Mesenchymal stem cell (in vitro differentiated cells and primary cell): ENCODE data around the gene UPK1B.
A peak's percentile ranks its signal among the peaks of the same experiment; 100 is the strongest.

ENCODE experiments used
- DNase-seq: peaks from one replicate; pipeline ENCODE4 v3.0.0-alpha.2; 2013
- H2AFZ ChIP-seq: one replicate; pipeline ENCODE4 v1.6.1; 2013; ENCODE audit warnings: low read depth, mild to moderate bottlenecking, control low read depth, inconsistent platforms, low read length, moderate library complexity
- H2AK5ac ChIP-seq: 2 replicates; pipeline ENCODE4 v1.6.1; 2013; ENCODE audit warnings: low read length, moderate library complexity, mild to moderate bottlenecking, inconsistent platforms; ENCODE audit not compliant: severe bottlenecking
- H2BK120ac ChIP-seq: one replicate; pipeline ENCODE4 v1.6.1; 2013; ENCODE audit warnings: low read depth, mild to moderate bottlenecking, inconsistent platforms, low read length, moderate library complexity
- H2BK12ac ChIP-seq, 2 experiments: one replicate each; pipeline ENCODE4 v1.6.1; 2013; ENCODE audit warnings: inconsistent platforms in 2 of 2, low read length in 2 of 2, mild to moderate bottlenecking in 2 of 2, moderate library complexity in 2 of 2, control low read depth in 1 of 2
- H2BK15ac ChIP-seq: one replicate; pipeline ENCODE4 v1.6.1; 2013; ENCODE audit warnings: mild to moderate bottlenecking, low read depth, inconsistent platforms; ENCODE audit not compliant: poor library complexity, severe bottlenecking
- H2BK5ac ChIP-seq: 2 replicates; pipeline ENCODE4 v1.6.1; 2013; ENCODE audit warnings: low read depth, mild to moderate bottlenecking, low read length, control low read depth, inconsistent platforms; ENCODE audit not compliant: poor library complexity, severe bottlenecking
- H3K14ac ChIP-seq, 2 experiments: one replicate each; pipeline ENCODE4 v1.6.1; 2013; ENCODE audit warnings: inconsistent platforms in 2 of 2, low read length in 2 of 2, control low read depth in 1 of 2, mild to moderate bottlenecking in 1 of 2, moderate library complexity in 1 of 2
- H3K18ac ChIP-seq, 2 experiments: one replicate each; pipeline ENCODE4 v1.6.1; 2013; ENCODE audit warnings: inconsistent platforms in 2 of 2, low read length in 2 of 2, control low read depth in 1 of 2, low read depth in 1 of 2, mild to moderate bottlenecking in 1 of 2
- H3K23ac ChIP-seq, 2 experiments: one replicate each; pipeline ENCODE4 v1.6.1; 2013; ENCODE audit warnings: inconsistent platforms in 2 of 2, low read length in 2 of 2, mild to moderate bottlenecking in 2 of 2, moderate library complexity in 2 of 2, control low read depth in 1 of 2
- H3K27ac ChIP-seq: 2 replicates; pipeline ENCODE4 v1.5.1; 2013; ENCODE audit warnings: mild to moderate bottlenecking, moderate library complexity, low read length, control low read depth, inconsistent platforms; ENCODE audit not compliant: poor library complexity, severe bottlenecking
- H3K27me3 ChIP-seq, 2 experiments: 2 replicates each; pipeline versions ENCODE4 v1.6.1 to v1.7.0; 2013; ENCODE audit warnings: low read length in 2 of 2, mild to moderate bottlenecking in 2 of 2, moderate library complexity in 2 of 2, control low read depth in 1 of 2, inconsistent platforms in 1 of 2; ENCODE audit not compliant: control insufficient read depth in 1 of 2, insufficient read depth in 1 of 2
- H3K36me3 ChIP-seq, 2 experiments: 2 replicates each; pipeline versions ENCODE4 v1.6.1 to v1.7.0; 2013; ENCODE audit warnings: low read length in 2 of 2, control low read depth in 1 of 2, inconsistent platforms in 1 of 2, low read depth in 1 of 2, mild to moderate bottlenecking in 1 of 2; ENCODE audit not compliant: insufficient read depth in 2 of 2, control insufficient read depth in 1 of 2
- H3K4ac ChIP-seq, 2 experiments: one replicate each; pipeline ENCODE4 v1.6.1; 2013; ENCODE audit warnings: inconsistent platforms in 2 of 2, low read length in 2 of 2, mild to moderate bottlenecking in 2 of 2, moderate library complexity in 2 of 2, control low read depth in 1 of 2, low read depth in 1 of 2
- H3K4me1 ChIP-seq: 2 replicates; pipeline ENCODE4 v1.6.1; 2013; ENCODE audit warnings: low read depth, low read length, control low read depth; ENCODE audit not compliant: control insufficient read depth, insufficient read depth
- H3K4me2 ChIP-seq: 2 replicates; pipeline ENCODE4 v1.6.1; 2013; ENCODE audit warnings: low read length, mild to moderate bottlenecking, inconsistent platforms; ENCODE audit not compliant: poor library complexity, severe bottlenecking
- H3K4me3 ChIP-seq, 2 experiments: 2 replicates each; pipeline versions ENCODE4 v1.5.1 to v1.7.0; 2013; ENCODE audit warnings: low read length in 2 of 2, mild to moderate bottlenecking in 2 of 2, control low read depth in 1 of 2, low read depth in 1 of 2; ENCODE audit not compliant: insufficient read depth in 1 of 2
- H3K79me1 ChIP-seq: replicated peaks from 2 replicates; pipeline ENCODE4 v1.6.1; 2013; ENCODE audit warnings: mild to moderate bottlenecking, control low read depth, low read length, inconsistent platforms; ENCODE audit not compliant: poor library complexity, severe bottlenecking
- H3K9ac ChIP-seq: 2 replicates; pipeline ENCODE4 v1.7.0; 2013; ENCODE audit warnings: mild to moderate bottlenecking, low read length, moderate library complexity
- H3K9me3 ChIP-seq: 2 replicates; pipeline ENCODE4 v1.7.0; 2013; ENCODE audit warnings: mild to moderate bottlenecking, low read length; ENCODE audit not compliant: control insufficient read depth
- H4K8ac ChIP-seq: one replicate; pipeline ENCODE4 v1.6.1; 2013; ENCODE audit warnings: inconsistent platforms, mild to moderate bottlenecking, low read length, moderate library complexity
- H4K91ac ChIP-seq: one replicate; pipeline ENCODE4 v1.6.1; 2013; ENCODE audit warnings: mild to moderate bottlenecking, low read length, inconsistent platforms
- WGBS: methylation state at CpG from one replicate; pipeline ENCODE4 v1.1.7; 2013; ENCODE audit warnings: mixed read lengths; 5-methylcytosine and 5-hydroxymethylcytosine counted together

UPK1B gene

DNA sequence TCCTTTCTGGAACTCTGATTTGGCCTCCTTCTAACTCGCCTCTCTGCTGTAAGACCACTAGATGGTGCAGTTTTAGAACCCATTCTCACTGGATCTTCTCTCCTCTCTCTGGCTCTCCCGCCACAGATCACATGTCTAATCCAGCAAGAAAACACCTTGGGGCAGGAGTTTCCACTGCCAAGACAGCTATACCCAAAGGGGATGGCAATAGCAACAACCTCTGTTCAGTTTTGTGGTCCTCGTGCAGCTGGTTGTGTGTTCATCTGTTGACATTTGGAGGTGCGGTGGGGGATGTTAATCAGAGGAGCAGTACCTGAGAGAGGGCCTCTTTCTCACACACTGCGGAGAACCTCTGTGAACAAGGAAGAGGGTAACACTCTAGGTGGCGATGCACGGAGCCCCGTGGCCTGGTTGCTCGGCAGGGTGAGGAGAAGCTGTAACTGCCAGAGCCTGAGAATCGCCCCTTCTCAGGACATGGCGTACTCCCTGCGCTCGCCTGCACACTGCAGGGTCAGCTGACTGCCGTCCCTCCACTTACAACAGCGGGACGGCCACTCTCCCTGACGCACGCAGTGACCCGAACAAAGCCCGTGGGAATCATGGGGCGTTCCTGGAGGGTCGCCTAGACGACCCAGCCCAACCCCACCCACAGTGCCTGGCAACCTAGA, 27.8 kb upstream of the UPK1B start, which contains the start of gene TEX55:
TSS of gene TEX55 (plus strand) at position 666 of the 668 bp plus-strand sequence. CDS start 25 bp downstream, outside the sequence.
- no peaks in the 10 kb centered on the region for H3K36me3 ChIP-seq
- H2BK12ac ChIP-seq: no peak within 1 kb of the TSS
- peak; percentile 39 for DNase-seq
- no peak within 1 kb of the TSS for H3K4me2 ChIP-seq
- no peak within 1 kb of the TSS for H3K4ac ChIP-seq
- no peaks in the 10 kb centered on the region for H3K9me3 ChIP-seq
- H3K4me1 ChIP-seq: peaks cover 3% of the 10 kb centered on the region
- no peak within 1 kb of the TSS for H2BK15ac ChIP-seq
- H2BK120ac ChIP-seq: no peak within 1 kb of the TSS
- no peak within 1 kb of the TSS for H3K9ac ChIP-seq
- H3K4me3 ChIP-seq: no peak within 1 kb of the TSS
- H4K8ac ChIP-seq: no peak within 1 kb of the TSS
- H3K27me3 ChIP-seq: no peaks in the 10 kb centered on the region
- 81% methylated on average over 23 of the region's 23 CpGs for WGBS
- no peak within 1 kb of the TSS for H3K14ac ChIP-seq
- H3K23ac ChIP-seq: no peak within 1 kb of the TSS
- H3K27ac ChIP-seq: no peak within 1 kb of the TSS
- H3K18ac ChIP-seq: no peak within 1 kb of the TSS
- H2AFZ ChIP-seq: no peak within 1 kb of the TSS
- H2BK5ac ChIP-seq: no peak within 1 kb of the TSS
- H4K91ac ChIP-seq: no peak within 1 kb of the TSS
- no peaks in the 10 kb centered on the region for H3K79me1 ChIP-seq
- no peak within 1 kb of the TSS for H2AK5ac ChIP-seq

DNA sequence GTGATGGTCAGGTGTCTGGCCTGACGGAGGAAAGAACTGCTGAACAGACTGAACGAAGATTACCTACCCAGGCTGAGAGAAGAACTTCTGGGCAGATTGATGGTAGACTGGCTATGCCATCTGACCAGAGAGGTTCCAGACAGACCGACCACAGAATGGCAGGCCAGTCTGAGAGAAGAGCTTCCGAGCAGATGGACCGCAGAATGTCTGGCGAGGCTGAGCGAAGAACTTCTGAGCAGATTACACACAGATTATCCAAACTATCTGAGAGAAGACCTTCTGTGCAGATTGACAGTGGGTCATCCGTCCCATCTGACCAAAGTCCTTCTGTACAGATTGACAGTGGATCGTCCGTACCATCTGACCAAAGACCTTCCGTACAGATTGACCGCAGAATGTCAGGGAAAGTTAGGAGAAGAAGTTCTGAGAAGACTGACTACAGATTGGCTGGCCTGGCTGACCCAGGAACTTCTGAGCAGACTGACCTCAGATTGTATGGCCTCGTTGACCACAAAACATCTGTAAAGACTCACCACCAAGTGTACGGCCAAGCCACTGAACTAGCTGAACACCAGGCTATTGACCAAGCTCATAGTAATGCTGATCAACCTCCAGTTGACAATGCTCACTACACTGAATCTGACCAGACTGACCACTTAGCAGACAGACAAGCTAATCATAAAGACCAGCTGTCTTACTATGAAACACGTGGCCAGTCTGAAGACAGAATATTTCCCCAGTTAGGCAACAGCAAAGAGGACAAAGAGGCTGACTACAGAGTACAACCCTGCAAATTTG, 26.6 kb upstream of the UPK1B start:
- Histone ChIP-seq H3K4ac (no peak overlapping the region), H3K4me2 (no peak overlapping the region), H2AK5ac (peak overlapping the region; percentile 9), H3K27ac (no peak overlapping the region), H3K14ac (no peak overlapping the region), H3K4me1 (peaks cover 3% of the 10 kb centered on the region), H3K9me3 (no peaks in the 10 kb centered on the region), H3K18ac (no peak overlapping the region), H2AFZ (no peak overlapping the region), H4K91ac (no peak overlapping the region), H3K4me3 (no peak overlapping the region), H3K36me3 (no peaks in the 10 kb centered on the region), H2BK15ac (no peak overlapping the region), H2BK12ac (no peak overlapping the region), H3K9ac (no peak overlapping the region), H3K79me1 (no peaks in the 10 kb centered on the region), H2BK120ac (no peak overlapping the region), H4K8ac (no peak overlapping the region), H3K23ac (no peak overlapping the region), H2BK5ac (no peak overlapping the region), H3K27me3 (no peaks in the 10 kb centered on the region)
- 83% methylated on average over 15 of the region's 15 CpGs for WGBS
- no peak for DNase-seq

DNA sequence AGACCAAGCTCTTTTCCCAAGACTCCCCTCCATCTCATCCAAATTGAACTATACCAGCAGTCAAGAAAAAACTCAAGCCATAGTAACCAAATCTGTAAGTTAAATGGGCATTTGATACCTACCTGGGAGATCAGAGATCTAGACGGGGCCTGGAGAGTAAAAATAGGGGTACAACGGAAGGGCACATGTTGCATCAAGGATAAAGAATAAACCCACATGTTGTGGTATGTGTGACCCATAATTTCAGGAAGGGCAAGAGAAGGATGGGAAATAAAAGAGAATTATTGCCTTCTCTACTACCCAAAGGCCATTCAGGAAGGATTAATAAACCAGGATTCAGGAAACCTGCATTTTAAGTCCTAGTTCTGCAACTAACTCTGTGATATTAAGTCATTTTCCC, 25.9 kb upstream of the UPK1B start:
- Histone ChIP-seq H3K36me3 (no peaks in the 10 kb centered on the region), H3K14ac (no peak overlapping the region), H3K23ac (no peak overlapping the region), H3K79me1 (no peaks in the 10 kb centered on the region), H3K4me3 (no peak overlapping the region), H2BK12ac (no peak overlapping the region), H4K91ac (no peak overlapping the region), H2BK120ac (no peak overlapping the region), H3K27me3 (no peaks in the 10 kb centered on the region), H2AFZ (no peak overlapping the region), H3K18ac (no peak overlapping the region), H3K4me1 (peaks cover 3% of the 10 kb centered on the region), H3K4ac (no peak overlapping the region), H2AK5ac (no peak overlapping the region), H3K4me2 (no peak overlapping the region), H2BK5ac (no peak overlapping the region), H3K9me3 (no peaks in the 10 kb centered on the region), H3K9ac (no peak overlapping the region), H4K8ac (no peak overlapping the region), H2BK15ac (no peak overlapping the region), H3K27ac (no peak overlapping the region)
- no peak for DNase-seq
- WGBS: 41% methylated on average over 2 of the region's 2 CpGs

DNA sequence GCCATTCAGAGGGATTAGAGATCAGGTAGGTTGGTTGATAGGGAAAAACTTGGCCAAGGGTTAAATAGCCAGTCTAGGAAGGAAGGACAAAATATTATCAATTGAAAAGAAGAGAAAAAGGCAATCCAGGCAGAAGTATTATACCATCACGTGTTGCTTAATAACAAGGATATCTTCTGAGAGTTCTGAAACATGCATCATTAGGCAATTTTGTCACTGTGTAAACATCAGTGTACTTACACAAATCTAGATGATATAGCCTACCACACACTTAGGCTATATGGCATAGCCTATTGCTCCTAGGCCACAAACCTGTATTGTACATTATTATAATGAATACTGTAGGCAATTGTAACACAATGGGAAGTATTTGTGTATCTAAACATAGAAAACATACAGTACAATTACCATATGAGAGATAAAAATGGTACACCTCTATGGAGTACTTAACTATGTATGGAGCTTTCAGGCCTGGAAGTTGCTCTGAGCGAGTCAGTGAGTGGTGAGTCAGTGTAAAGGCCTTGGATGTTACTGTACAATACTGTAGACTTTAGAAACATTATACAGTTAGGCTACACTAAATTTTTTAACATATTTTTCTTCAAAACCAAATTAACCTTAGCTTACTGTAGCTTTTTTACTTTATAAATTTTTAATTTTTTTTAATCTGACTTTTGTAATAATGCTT, 24.8 kb upstream of the UPK1B start:
- H3K4me1 ChIP-seq: peaks cover 3% of the 10 kb centered on the region
- H2AK5ac ChIP-seq: no peak overlapping the region
- H3K9ac ChIP-seq: no peak overlapping the region
- DNase-seq: peak; percentile 10
- no peaks in the 10 kb centered on the region for H3K27me3 ChIP-seq
- H3K4me2 ChIP-seq: no peak overlapping the region
- H2BK12ac ChIP-seq: no peak overlapping the region
- H4K91ac ChIP-seq: no peak overlapping the region
- no peak overlapping the region for H2BK15ac ChIP-seq
- H3K9me3 ChIP-seq: peaks cover 6% of the 10 kb centered on the region
- no peak overlapping the region for H4K8ac ChIP-seq
- no peak overlapping the region for H2BK5ac ChIP-seq
- no peaks in the 10 kb centered on the region for H3K36me3 ChIP-seq
- H2AFZ ChIP-seq: no peak overlapping the region
- no peak overlapping the region for H2BK120ac ChIP-seq
- WGBS: no CpG with 5 or more reads among the region's 2 CpGs
- no peak overlapping the region for H3K27ac ChIP-seq
- no peak overlapping the region for H3K14ac ChIP-seq
- H3K4me3 ChIP-seq: no peak overlapping the region
- H3K79me1 ChIP-seq: no peaks in the 10 kb centered on the region
- H3K4ac ChIP-seq: no peak overlapping the region
- H3K18ac ChIP-seq: no peak overlapping the region
- no peak overlapping the region for H3K23ac ChIP-seq
